HG03135 (cell line): Measurements from ENCODE around the gene PLK3.
"Not testable (repeated sequence)": the region's sequence is repeated elsewhere in the genome, so short reads cannot be mapped to it uniquely, and the experiment has no call there.

Experiments
- ATAC-seq: cut with Tn5 transposase; IDR thresholded peaks from one replicate; pipeline ENCODE4 v1.9.1; 2021; ENCODE audit warnings: mild to moderate bottlenecking, moderate library complexity; ENCODE audit not compliant: unreplicated experiment

The PLK3 gene

GRCh38 chr1:44786841-44787426, 13.2 kb upstream of the PLK3 start:
- ATAC-seq: no peak

- no peak for ATAC-seq
Measured at GRCh38 chr1:44787506-44787905, 12.7 kb upstream of the PLK3 start.

DNA sequence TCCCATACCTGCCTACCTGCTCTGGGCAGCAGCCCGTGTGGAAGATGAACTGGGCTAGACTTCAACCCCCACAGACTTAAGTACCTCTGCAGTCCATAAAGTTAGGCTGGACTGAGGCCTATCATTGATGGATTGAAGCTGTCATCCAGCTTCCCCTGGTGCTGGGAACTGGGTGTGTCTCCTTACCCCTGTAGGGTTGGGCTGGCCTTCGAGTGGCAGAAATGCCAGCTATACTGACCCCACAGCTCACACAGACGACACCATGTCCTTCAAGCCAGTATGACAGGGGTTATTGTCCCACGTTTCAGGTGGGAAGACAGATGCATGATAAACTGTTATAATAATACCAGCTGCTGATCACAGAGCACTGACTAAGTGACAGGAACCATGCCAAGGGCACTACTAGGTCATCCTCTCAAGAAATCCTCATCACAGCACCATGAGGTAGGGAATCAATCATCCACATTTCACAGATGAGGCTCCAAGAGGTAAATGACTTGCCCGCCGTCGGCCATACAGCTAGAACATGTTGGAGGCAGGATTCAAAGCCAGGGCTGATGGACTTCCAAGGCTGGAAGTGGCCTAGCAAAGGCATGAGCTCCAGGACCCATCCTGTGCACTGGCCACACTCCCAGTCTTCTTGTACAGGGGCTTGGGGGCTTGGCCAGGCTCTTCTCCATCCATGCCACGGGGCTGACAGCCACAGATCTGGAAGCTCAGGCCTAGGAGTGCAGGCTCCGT, 11.9 kb upstream of the PLK3 start, which contains the start of gene BEST4:
BEST4 (minus strand) TSS at position 51 of the 741 bp plus-strand sequence. CDS start 465 bp downstream, outside the sequence.
- ATAC-seq: no peak

DNA sequence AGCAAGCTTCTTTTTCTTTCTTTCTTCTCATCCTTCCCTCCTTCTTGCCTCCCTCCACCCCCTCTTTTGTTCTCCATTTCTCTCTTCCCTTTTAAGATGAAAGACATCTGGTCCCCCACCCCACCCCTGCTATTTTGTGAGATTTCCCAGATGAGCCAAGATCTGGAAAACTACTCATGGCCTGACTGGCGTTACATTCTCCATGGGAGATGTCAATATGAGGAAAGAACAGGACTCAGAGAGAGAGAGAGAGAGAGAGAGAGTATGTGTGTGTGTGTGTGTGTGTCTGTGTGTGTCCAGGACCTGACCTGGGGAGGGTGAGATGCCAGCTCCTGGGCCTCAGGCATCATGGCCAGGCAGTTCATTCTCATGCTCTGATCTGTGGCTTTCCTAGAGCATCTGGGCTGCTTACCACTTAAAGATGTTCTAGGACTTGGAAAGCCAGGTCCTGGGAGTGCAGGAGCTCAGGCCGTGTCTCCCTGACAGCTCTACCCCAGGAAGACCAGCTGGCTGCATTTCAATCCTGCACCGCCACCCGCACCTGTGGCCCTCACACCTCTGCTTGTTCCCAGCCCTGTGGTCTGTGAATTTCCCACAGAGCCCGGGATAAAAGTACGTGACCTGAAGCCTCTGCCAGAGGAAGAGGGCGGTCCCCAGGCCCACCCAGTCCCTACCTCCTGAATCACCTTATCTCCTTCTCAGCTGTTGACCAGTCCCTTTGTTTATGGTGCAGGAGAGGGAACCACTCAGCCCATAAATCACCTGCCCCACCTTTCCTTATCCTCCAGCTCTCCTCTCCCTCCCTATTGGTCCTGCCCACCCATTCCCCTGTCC, 9.0 kb upstream of the PLK3 start:
- ATAC-seq: no peak

DNA sequence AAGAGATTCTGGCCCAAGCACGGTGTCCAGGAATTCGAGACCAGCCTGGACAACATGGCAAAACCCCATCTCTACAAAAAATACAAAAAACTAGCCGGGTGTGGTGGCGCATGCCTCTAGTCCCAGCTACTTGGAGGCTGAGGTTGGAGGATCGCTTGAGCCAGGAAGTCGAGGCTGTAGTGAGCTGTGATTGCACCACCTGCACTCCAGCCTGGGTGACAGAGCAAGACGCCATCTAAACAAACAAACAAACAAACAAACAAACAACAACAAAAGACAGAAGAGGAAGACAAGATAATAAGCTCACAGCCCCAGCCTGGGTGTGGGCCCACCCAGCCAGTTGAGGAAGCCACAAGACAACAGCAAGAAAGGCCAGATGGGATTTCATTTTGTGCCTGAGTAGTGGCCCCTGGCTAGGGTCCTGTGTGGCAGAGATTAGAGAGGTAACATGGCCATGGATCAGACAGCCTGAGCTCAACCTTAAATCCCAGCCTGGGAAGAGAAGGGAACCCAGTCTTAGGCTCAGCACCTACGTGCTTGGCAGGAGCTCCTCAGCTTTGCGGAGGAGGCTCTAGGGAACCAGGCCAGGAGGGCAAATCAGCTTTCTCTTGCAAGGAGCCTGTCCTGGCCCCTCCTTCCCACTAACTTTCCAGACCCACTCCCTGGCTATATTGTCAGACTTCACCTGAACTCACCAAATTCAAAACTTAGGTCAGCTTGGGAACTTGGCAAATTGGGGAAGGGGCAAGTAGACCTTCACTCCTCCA, 7.3 kb upstream of the PLK3 start:
- no peak for ATAC-seq

DNA sequence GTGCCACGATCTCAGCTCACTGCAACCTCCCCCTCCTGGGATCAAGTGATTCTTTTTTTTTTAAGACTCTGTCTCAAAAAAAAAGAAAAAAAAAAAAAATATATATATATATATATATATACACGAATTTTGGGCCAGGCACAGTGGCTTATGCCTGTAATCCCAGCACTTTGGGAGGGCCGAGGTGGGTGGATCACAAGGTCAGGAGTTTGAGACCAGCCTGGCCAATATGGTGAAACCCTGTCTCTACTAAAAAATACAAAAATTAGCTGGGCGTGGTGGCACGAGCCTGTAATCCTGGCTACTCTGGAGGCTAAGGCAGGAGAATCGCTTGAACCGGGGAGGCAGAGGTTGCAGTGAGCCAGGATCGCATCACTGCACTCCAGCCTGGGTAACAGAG, 2.3 kb upstream of the PLK3 start:
- not testable (repeated sequence) for ATAC-seq

- ATAC-seq: no peak
Measured at GRCh38 chr1:44798481-44799365, 1.5 kb upstream of the PLK3 start.

- ATAC-seq: no peak
Measured at GRCh38 chr1:44801491-44802305, 1.5 kb downstream of the PLK3 start.

DNA sequence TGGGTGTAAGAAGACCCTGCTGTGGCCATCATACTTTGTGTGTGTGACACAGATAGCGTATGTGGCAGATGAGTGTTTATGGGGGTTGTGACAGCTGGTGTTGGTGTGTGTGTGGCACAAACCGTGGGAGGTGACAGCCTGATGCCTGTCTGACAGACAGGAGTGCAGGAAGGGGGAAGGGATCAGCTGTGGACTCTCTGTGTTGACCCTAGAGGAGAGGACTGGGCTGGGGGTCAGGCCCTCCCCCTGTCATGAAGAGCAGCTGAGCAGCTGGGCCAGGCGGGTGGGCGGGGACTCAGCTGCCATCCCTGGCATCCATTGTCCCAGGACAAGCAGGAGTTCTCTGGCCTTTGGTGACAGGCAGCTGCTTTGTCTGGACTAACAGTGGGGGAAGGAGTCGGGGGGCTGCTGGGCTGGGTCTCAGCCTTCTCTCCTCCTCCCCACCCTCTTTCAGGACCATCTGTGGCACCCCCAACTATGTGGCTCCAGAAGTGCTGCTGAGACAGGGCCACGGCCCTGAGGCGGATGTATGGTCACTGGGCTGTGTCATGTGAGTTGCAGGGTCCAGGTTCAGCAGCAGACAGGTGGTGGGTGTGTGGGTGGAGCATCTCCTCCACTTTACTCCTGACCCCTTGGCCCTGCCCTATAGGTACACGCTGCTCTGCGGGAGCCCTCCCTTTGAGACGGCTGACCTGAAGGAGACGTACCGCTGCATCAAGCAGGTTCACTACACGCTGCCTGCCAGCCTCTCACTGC, 2.3 kb downstream of the PLK3 start:
- ATAC-seq: no peak

DNA sequence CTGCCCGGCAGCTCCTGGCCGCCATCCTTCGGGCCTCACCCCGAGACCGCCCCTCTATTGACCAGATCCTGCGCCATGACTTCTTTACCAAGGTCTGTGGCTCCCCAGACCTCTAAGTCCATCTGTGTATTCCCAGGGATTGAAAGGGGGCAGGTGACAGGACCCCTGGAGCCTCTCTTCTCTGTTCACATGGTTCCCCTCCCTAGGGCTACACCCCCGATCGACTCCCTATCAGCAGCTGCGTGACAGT, 2.8 kb downstream of the PLK3 start:
- ATAC-seq: no peak

DNA sequence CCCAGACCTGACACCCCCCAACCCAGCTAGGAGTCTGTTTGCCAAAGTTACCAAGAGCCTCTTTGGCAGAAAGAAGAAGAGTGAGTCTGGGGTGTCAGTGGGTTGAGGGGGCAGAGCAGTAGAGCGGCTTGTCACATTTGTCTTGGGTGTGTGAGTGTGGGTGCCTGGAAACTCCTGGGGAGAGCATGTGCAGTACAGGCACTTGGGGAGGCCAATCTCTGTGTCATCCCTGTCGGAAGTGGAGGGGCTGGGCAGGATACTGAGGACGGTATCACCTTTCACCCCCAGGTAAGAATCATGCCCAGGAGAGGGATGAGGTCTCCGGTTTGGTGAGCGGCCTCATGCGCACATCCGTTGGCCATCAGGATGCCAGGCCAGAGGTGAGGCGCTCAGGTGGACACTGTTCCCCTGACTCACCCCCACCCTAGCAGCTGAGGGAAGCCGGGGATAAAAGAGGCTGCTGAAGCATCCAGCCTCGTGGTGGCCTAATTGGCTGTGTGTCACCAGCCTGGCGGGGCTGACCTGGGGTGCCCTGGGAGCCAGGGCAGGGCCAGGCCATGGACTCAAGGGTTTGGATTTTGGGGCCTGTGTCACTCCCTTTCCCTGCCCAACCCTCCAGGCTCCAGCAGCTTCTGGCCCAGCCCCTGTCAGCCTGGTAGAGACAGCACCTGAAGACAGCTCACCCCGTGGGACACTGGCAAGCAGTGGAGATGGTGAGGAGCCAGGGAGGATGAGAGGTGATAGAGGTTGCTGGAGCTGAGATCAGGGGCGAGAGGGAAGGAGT, 3.3 kb downstream of the PLK3 start:
- no peak for ATAC-seq

DNA sequence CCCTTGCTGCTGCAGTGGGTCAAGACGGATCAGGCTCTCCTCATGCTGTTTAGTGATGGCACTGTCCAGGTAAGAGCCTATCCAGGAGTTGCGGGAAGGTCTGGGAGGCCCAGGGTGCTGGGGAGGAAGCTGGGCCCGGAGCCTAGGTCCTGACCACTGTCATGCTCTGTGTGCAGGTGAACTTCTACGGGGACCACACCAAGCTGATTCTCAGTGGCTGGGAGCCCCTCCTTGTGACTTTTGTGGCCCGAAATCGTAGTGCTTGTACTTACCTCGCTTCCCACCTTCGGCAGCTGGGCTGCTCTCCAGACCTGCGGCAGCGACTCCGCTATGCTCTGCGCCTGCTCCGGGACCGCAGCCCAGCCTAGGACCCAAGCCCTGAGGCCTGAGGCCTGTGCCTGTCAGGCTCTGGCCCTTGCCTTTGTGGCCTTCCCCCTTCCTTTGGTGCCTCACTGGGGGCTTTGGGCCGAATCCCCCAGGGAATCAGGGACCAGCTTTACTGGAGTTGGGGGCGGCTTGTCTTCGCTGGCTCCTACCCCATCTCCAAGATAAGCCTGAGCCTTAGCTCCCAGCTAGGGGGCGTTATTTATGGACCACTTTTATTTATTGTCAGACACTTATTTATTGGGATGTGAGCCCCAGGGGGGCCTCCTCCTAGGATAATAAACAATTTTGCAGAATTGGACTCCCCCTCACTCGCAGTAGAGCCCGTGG, 5.3 kb downstream of the PLK3 start:
- no peak for ATAC-seq

DNA sequence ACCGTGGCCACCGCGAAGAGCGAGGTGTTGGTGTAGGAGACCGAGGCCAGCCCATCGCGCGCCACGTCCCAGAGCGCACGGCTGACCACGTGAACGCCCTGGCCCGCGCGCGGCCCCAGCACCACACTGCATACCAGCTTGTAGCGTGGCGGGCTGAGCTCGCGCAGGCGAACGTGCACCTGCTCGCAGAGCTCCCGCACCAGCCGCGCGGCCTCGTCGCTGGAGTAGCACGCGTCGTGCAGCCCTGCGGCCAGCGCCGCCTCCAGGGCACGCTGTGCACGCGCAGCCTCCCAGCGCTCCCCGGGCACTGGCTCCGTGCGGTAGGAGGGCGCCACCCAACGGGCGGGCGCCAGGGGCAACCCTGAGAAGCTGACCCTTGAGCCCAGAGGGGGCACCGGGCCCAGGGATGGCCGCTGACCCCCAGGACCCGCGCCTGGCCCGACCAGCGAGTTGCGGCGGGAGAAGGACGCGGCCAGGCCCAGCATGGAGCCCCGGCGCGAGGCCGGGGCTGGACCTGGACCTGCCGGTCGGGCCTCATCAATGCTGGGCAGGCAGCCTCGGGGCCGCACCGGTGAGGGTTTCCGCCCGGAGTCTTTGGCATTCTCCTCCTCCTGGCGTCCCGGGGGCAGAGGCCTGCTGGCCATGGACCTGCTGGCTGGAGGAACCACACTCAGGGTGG, 6.0 kb downstream of the PLK3 start:
- ATAC-seq: no peak

- no peak for ATAC-seq
Measured at GRCh38 chr1:44806704-44807363, 6.7 kb downstream of the PLK3 start, which contains the start of gene DYNLT4. DYNLT4 (minus strand) TSS chr1:44807351; CDS start chr1:44806668, 683 bp downstream.

DNA sequence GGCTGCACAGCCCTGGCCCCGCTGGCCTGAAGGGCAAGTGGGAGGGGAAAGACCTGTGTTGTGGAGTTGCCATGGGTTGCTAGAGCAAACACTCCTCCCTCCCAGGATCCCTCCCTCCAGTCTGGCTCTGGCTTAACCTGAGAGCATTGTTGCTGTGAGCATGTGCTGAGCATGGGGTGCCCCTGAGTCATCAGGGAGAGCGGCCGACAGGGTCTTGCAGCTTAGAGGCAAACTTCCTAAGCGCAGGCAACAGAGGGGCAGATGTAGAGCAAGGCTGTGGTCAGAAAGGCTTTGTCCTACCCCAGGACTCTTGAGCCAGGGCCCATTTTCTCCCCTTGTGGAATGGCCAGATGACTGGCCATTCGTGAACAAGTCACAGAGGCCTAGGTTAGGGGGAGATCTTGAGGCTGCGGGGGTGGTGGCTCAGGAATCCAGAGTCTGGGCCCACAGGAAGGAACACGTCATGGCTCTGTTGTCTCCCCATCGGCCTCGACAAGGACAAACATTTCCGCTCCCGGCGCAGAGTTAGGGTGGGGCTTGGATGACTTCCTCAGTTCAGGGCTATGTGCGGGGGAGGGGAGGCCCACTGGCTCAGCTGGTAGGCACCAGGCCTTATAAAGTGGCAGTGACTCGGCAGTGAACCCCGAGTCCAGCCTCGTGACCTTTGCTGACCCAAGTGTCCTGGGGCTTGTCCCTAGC, 7.3 kb downstream of the PLK3 start:
- peak; percentile 38 for ATAC-seq
